CD4-positive, alpha-beta T cell treated with Interleukin-15 for 4 hours (primary cell): ENCODE data around the gene SVIL.
"Not testable (repeated sequence)": the region's sequence is repeated elsewhere in the genome, so short reads cannot be mapped to it uniquely, and the experiment has no call there.

Experiments used
- DNase-seq: peaks from one replicate; pipeline ENCODE4 v3.0.0-alpha.2; 2020; ENCODE audit warnings: low spot score

The SVIL gene

GRCh38 chr10:29484677-29485076 lies 150.1 kb downstream of the SVIL start:
- not testable (repeated sequence) for DNase-seq

- DNase-seq: no peak
Observed at GRCh38 chr10:29482591-29483431, 152.0 kb downstream of the SVIL start.

GRCh38 chr10:29481906-29482440 lies 152.8 kb downstream of the SVIL start:
- no peak for DNase-seq

GRCh38 chr10:29479981-29480954 lies 154.5 kb downstream of the SVIL start:
- DNase-seq: no peak

GRCh38 chr10:29479081-29479925 lies 155.5 kb downstream of the SVIL start:
- DNase-seq: no peak

- no peak for DNase-seq
Observed at GRCh38 chr10:29473406-29474100, 161.2 kb downstream of the SVIL start.

- no peak for DNase-seq
Observed at GRCh38 chr10:29473087-29473356, 161.7 kb downstream of the SVIL start.

- DNase-seq: no peak
Observed at GRCh38 chr10:29472301-29473086, 162.3 kb downstream of the SVIL start.

- no peak for DNase-seq
Observed at GRCh38 chr10:29471544-29471859, 163.3 kb downstream of the SVIL start.

GRCh38 chr10:29470843-29471543 lies 163.8 kb downstream of the SVIL start:
- DNase-seq: no peak

GRCh38 chr10:29470355-29470705 lies 164.4 kb downstream of the SVIL start:
- no peak for DNase-seq

GRCh38 chr10:29469481-29470354 lies 165.1 kb downstream of the SVIL start:
- no peak for DNase-seq

GRCh38 chr10:29465384-29465783 lies 169.4 kb downstream of the SVIL start:
- DNase-seq: no peak

- not testable (repeated sequence) for DNase-seq
Observed at GRCh38 chr10:29464671-29465171, 170.1 kb downstream of the SVIL start.

- no peak for DNase-seq
Observed at GRCh38 chr10:29461042-29461441, 173.7 kb downstream of the SVIL start.

- DNase-seq: not testable (repeated sequence)
Observed at GRCh38 chr10:29458190-29458589, 176.6 kb downstream of the SVIL start.

GRCh38 chr10:29455095-29455494 lies 179.7 kb downstream of the SVIL start:
- no peak for DNase-seq

- DNase-seq: no peak
Observed at GRCh38 chr10:29454250-29454649, 180.5 kb downstream of the SVIL start.

- no peak for DNase-seq
Observed at GRCh38 chr10:29452546-29452945, 182.2 kb downstream of the SVIL start.
